Iris pigment epithelial cell (primary cell): Measurements from ENCODE around the gene FKBP9.
A peak's percentile ranks its signal among the peaks of the same experiment; 100 is the strongest.
"Not testable (repeated sequence)": the region's sequence is repeated elsewhere in the genome, so short reads cannot be mapped to it uniquely, and the experiment has no call there.

ENCODE experiments used
- DNase-seq: peaks from one replicate; pipeline ENCODE4 v3.0.0-alpha.2; 2011; ENCODE audit warnings: low read depth

The FKBP9 gene

DNA sequence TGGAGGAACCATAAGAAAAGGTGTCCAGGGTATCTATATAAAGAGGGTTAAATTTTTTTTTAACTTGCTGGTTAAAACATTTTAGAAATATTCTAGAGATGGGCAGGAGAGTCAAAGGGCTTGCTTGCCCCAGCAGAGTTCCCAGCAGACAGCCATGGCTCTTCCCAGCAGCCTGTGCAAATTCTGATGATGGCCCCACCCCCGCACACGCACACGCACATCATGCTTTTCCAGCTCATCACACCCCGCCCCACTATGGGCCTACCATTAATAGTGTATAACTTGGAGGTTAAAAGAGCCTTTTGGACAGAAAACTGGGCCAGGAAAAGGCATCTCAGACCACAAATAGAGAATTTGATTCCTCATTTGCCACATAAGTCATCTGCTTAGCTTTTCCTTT lies 48.5 kb downstream of the FKBP9 start:
- DNase-seq = not testable (repeated sequence)

DNA sequence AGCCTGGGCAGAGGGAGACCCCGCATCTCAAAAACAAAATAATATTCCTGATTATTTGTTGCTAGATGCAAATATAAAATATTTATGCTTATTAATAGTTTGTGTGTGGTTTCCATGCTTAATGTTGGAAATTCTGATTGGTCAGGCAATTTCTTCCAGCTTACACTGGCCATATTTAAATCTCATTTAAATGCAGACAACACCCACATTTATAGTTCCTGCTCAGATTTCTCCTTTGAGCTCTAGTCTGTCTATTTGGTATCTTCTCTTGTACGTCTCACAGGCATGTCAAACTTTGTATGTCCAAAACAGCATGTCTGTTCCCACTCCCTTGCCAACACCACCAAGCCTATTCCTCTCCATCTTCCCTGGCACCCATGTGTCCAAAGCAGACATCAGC lies 52.5 kb downstream of the FKBP9 start:
- DNase-seq = no peak

DNA sequence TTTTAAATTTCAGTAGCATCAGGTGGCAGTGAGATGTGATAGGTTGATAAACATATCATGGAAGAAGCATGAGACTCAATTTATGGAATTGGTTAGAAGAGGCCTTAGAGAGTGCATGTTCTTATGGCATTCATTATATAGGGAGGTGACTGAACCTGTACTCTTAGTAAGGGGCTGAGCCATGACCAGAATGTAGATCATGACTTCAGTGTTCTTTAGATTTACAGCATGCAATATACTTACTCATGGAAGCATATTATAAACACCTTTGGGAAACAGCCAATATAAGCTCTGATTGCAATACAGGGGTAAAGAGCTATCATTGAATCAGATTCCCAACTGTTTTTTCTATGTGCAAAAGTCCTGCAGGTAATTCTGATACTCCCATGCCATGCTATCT lies 55.1 kb downstream of the FKBP9 start:
- DNase-seq = no peak

DNA sequence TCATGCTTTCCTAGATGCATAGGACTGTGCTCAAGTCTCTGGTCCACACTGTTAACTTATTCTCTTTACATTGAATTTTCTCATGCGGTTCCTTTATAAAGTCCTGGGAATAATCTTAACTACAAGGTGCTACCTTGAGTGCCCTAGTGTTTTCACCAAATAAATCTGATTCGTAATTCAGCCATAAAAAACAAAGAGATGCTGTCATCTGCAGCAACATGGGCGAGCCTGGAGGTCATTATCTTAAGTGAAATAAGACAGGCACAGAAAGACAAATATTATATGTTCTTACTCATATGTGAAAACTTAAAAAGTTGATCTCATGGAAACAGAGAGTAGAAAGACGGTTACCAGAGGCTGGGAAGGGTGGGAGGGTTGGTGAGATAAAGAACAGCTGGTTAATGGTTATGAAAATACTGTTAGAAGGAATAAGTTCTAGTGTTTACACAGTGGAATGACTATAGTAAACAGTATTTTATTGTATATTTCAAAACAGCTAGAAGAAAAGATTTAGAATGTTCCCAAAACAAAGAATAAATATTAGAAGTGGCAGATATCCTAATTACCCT lies 67.0 kb downstream of the FKBP9 start:
- no peak for DNase-seq

DNA sequence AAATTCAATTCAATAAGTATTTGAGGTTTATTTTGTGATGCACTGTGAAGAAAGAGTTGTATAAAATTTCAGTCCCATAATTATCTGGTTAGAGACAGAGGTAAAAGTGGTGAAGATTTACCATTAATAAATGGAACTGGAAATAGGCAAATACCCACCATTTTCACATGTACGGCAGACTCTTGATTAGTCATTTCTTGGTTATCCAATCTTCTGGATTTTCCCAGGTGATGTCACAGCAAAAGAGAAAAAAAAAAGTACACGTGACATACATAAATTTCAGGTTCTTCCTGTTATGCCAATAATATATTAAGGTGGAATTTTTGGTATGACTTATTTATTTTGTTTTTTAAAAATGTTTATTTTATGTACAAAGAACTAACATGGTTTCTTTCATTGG lies 78.5 kb downstream of the FKBP9 start:
- no peak for DNase-seq

DNA sequence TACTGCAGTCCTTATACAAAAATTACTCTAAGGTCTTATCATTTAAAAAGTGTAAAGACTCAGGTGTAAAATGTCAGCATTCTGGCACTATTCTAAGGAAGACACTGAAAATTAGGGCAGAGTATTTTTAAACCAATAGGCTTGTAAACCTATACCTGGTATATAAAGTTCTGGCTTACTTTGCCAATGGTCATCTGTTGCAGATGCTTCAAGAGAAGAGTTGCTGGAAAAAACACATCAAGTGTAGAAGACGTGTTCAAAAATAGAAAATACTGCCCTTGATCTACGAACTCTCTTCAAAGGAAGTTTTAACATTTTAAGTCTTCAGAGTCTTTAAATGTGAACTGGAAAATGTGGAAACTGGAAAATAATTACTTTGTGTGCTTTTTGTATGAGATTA lies 81.4 kb downstream of the FKBP9 start:
- no peak for DNase-seq

DNA sequence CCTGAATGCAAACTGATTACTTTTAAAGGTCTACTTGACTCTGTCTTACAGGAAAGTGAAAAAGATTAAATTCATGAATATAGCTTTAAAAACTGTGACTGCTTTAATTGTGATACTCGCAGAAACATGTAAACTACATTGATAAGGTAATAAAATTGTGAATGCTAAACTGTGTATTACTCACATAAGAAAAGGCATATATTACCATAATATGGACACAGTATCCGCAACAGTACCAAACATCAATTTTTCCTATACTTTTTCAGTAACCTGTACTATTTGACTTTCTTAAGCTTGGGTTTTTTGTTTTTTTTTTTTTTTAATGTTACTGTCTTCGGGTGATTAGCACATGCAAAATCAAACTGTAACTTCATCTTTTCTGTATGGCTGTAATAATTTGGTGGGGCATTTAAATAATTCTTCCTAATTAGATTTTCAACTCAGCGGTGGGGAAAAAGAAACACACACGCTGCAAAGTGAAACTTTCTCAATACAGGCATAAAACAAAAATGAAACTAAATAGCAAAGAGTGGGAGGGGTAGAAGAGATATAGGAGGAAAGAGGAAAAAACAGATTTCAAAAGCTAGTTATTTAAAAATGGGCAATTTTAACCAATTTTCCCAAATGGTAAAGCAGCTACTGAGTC lies 82.1 kb downstream of the FKBP9 start:
- DNase-seq = peak; percentile 33

DNA sequence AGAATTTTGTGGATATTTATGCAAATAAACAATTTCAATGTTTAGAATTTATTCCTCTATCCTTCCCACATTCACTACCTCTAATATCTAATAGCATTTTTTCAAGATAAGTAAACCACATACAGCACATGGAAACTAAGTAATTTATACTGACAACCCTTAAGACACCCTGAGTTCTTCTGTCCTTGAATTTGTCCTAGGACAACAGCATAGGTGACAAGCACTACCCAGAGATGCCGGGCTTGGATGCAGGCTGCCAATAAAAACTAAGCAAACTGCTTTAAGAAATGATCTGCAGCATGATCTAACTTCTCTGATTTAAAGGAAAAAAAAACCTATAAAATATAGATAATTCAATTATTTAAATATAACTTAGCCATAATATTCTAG lies 82.7 kb downstream of the FKBP9 start:
- no peak for DNase-seq

DNA sequence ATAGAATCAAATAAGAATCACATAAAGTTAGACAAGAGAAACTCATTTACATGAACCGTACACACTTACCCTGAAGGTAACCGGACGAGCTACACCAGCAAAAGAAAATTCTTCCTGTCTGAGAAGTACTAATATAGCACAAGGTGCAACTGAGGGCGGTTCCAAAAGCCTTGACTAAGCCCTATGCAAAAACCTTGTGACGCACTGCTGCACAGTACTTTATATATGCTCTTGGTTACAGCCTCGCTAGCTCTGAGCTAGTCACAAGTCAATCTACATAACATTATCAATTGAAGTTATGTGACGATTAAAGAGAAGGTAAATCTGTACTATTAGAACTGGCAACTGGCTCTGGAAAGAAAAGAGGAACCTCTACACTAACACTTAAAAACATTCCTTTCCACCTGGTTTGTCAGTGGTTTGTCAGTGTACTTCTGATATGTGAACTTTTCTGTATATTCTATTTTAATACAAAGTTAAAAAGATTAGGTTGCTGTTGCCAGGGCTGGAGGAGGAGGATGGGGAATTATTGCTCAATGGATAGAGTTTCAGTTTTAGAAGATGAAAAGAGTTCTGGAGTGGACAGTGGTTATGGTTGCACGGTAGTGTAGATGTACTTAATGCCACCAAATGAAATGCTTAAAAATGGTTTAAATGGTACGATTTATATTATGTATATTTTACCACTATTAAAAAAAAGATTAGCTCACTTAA lies 83.7 kb downstream of the FKBP9 start:
- peak; percentile 54 for DNase-seq

DNA sequence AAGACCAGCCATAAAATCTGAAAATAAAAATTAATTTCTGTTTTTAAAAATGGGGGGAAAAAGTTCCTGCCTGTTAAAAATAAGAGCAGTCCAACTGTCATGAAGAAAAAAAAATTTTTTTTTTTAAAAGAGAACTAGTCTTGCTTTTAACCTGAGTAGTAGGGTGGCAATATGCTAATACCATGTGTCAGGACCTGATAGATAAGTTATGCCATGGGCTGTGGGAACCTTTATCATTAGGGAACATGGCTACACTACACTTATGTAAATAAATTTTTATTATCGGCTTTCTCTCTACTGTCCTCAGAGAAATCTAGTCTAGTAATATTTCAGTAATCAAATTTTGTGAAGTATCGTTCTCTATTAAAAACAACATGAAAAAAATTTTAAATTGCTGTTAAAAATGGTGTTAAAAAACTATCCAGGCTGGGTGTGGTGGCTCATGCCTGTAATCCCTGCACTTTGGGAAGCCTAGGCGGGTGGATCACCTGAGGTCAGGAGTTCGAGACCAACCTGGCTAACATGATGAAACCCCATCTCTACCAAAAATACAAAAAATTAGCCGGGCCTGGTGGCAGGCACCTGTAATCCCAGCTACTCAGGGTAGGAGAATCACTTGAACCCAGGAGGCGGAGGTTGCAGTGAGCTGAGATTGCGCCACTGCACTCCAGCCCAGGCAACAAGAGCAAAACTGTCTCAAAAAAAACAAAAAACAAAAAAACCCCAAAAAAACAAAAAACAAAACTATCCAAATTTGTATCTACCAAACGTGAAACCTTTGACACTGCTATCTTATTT lies 84.6 kb downstream of the FKBP9 start:
- no peak for DNase-seq

DNA sequence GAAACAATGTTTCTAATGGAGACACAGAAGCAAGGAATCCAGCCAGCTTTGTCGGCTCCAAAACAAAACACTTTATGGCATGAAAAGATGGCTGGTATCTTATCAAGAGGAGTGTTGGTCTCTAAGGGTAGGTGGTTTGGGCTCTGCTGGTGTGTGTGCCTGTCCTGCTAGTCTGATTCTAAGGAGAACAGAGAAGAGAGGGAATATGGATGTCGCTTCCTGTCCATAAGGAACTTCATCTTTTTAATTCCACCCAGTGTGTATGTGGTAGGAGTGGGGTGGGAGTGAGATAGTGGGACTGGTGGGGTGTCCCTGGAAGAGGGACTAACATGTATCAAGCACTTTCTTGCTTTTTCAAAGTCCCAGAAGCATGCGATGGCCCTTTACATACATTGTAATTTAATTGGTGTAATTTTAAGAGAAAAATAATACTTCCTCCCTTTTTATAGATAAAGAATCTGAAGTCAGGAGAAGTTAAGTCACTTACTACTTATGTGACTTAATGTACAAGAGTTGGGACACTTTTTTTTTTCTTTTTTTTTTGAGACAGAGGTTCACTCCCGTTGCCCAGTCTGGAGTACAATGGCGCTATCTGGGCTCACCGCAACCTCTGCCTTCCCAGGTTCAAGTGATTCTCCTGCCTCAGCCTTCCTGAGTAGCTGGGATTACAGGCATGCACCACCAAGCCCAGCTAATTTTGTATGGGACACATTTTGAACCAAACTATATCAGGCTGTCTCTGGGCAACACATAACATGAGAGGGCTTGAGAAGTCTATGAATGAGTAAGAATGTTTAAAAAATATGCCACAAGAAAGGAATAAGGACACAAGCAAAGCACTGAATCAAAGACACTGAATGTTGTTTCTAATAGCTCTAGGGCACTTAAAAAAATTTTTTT lies 86.5 kb downstream of the FKBP9 start:
- DNase-seq = no peak

DNA sequence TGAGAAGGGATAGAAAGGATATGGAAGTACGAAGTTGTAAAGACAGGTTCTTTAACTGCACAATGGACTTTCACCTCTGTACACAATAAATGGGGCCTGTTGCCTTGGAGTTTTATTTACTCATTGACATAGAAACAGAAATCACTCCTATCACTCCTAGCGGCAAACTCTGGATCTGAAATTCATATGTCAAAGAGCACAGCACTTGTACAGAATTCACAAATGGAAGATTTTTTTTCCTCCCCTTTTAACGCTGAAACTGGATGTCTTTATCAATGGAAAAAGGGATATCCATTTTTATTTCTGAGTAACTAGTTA lies 87.1 kb downstream of the FKBP9 start:
- no peak for DNase-seq

DNA sequence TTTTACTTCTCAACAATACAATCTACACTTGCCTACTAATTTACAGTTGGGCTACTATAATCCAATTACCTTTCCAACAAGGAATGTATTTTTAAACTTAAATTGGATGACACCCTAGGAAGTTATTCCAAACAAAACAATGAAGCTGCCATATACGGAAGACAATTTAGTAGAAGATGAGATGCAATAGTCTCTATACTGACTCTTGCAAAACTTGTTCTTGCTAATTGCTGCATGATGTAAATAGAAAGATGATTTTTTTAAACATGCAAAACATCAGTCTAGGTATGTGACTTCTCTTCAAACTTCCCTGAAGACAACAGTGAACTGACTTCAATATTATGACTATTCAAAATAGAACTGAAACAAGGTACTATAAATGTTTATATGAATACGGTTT lies 87.7 kb downstream of the FKBP9 start:
- DNase-seq = no peak

DNA sequence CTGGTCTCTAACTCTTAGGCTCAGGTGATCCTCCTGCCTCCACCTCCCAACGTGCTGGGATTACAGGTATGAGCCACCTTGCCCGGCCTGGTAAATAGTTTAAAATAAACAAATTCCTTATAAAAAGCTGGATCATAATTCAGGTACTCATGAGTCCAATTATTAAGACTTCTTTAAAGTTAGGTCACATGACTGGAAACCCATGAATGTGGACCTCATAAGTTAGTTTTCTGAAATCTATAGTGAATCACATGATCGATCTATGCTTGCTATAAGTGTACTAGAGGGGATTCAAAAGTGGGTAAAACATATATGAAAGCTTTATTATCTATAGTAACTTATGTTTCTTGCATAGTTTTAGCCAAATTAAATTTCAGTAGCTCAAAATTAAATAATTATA lies 91.0 kb downstream of the FKBP9 start:
- no peak for DNase-seq

DNA sequence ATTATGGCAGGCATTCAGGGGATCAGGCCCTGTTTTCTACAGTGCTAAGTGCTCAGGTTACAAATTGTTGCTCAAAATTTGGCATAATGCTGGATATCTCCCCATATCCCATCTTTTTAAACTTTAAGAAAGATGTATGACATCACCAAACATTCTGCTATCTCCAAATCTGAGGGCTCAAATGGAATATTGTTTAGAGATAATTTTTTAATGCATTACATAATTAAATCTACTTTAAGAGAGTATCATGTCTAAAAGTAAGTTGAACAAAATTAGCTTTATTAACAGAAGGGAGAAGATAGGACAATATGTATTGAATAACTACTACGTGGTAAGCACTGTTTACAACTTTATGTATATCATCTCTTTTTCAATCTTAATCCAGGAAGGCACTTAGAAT lies 91.5 kb downstream of the FKBP9 start:
- DNase-seq = no peak

DNA sequence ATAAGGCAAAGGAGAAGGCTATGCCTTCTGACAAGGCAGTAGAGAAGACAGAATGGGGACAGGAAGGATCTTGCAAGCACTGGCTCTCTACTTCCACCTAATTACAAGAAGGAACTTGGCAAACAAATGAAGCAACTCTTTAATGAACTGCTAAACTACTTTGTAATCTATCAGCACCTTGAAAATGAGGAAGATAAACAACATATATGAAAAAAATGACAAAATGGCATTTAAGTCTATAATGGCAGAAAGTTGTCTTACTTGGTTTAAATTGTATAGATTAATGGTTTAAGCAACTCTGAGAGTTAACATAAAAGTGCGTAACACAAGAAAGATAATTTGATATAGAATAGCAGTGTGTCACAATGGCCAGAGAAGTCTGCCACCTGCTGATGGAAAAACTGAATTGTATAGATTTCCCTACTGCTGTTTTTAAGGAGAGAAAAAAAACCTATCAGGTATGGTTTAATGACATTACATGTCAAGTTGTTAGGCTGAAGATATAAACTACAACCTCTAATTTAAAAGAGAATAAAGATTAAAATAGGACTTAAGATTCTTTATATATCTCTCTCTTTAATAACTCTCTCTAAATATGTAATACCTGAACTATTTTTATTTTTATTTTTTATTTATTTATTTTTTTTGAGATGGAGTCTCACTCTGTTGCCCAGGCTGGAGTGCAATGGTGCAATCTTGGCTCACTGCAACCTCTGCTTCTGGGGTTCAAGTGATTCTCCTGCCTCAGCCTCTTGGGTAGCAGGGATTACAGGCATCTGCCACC lies 93.5 kb downstream of the FKBP9 start:
- DNase-seq = peak; percentile 50

DNA sequence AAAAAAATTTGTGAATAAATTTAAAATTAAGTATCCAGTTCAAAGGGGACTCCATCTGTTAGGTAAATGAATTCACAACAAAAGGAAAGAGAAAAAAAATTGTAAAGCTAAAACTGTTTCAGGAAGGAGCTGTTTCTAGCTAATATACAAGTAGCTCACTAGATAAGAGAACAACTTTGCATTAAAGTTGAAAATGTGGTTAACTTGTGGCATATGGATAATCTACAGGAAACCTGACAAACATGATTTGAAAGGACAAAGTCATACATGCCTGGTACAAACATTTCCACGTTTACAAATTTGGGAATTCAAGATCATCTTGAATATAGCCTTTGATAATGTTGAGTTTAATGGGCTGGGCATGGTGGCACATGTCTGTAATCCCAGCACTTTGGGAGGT lies 96.5 kb downstream of the FKBP9 start:
- DNase-seq = no peak

DNA sequence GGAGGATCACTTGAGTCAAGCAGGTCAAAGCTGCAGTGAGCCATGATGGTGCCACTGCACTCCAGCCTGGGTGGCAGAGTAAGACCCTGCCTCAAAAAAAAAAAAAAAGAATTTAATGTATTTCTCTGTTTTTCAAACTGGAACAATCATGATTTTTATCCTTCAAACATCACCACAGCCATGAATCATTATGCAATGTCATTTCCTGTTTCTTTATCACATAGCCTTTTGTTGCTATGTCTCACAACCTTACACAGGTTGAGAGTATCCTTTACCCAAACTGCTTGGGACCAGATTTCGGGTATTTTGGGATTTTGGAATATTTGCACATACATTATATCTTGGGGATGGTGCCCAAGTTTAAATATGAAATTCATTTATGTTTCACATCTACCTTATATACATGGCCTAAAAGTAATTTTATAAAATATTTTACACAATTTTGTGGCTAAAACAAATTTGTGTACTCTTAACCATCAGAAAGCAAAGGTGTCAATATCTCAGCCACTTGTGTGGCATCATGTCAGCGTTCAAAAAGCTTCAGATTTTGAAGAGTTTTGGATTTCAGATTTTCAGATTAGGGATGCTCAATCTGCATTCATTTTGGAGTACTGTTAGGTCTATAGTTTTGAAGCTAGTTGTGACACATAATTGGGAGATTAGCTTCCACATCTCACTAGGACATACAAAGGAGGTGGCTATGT lies 97.2 kb downstream of the FKBP9 start:
- DNase-seq = peak; percentile 49

DNA sequence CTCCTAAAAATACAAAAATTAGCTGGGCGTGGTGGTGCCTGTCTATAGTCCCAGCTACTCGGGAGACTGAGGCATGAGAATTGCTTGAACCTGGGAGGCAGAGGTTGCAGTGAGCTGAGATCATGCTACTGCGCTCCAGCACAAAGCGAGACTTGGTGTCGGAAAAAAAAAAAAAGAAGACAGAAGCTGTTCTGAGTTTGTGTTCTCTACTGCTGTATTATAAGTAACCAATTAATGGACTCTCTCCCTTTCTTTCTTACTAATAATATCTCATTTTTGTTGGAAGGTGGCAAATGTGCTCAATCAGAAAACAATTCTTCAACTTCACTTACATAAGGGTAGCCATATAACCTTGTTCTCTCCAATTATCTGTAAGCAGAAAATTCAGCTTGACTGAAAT lies 97.9 kb downstream of the FKBP9 start:
- no peak for DNase-seq
